Activated CD8-positive, alpha-beta memory T cell treated with anti-CD3 and anti-CD28 coated beads, Interleukin-2, amount 50 U/mL, for 4 hours (primary cell): ENCODE measurements around the gene MESP2.
A peak's percentile ranks its signal among the peaks of the same experiment; 100 is the strongest.

Source experiments
- DNase-seq: peaks from one replicate; pipeline ENCODE4 v3.0.0-alpha.2; 2020

Gene MESP2

GRCh38 chr15:89776274-89777072 is at the start of gene MESP2:
Gene MESP2 (plus strand): TSS chr15:89776332. CDS start chr15:89776358, 26 bp downstream.
- DNase-seq, result peak; percentile 37

GRCh38 chr15:89728254-89728653 is 47.9 kb upstream of the MESP2 start:
- DNase-seq, result no peak

GRCh38 chr15:89731275-89731674 is 44.9 kb upstream of the MESP2 start:
- no peak for DNase-seq

GRCh38 chr15:89732451-89733172 is 43.5 kb upstream of the MESP2 start:
- DNase-seq, result no peak

GRCh38 chr15:89735773-89736172 is 40.4 kb upstream of the MESP2 start:
- DNase-seq, result no peak

GRCh38 chr15:89740137-89740536 is 36.0 kb upstream of the MESP2 start:
- peak; percentile 44 for DNase-seq

GRCh38 chr15:89743011-89743410 is 33.1 kb upstream of the MESP2 start:
- no peak for DNase-seq

- no peak for DNase-seq
Observed at GRCh38 chr15:89743594-89743993, 32.5 kb upstream of the MESP2 start.

GRCh38 chr15:89745131-89745530 is 31.0 kb upstream of the MESP2 start:
- no peak for DNase-seq

- no peak for DNase-seq
Observed at GRCh38 chr15:89745768-89746167, 30.4 kb upstream of the MESP2 start.

GRCh38 chr15:89746386-89746780 is 29.7 kb upstream of the MESP2 start:
- DNase-seq, result no peak

GRCh38 chr15:89747708-89748682 is 28.1 kb upstream of the MESP2 start:
- no peak for DNase-seq

GRCh38 chr15:89749054-89749453 is 27.1 kb upstream of the MESP2 start:
- DNase-seq, result no peak

- DNase-seq, result no peak
Observed at GRCh38 chr15:89749526-89749925, 26.6 kb upstream of the MESP2 start.

- DNase-seq, result no peak
Observed at GRCh38 chr15:89749951-89750559, 26.1 kb upstream of the MESP2 start.

- peak; percentile 85 for DNase-seq
Observed at GRCh38 chr15:89750560-89751542, 25.3 kb upstream of the MESP2 start, which contains the start of gene MESP1. Gene MESP1 (minus strand): TSS chr15:89751249. CDS start chr15:89751231, 18 bp downstream.

GRCh38 chr15:89751748-89752147 is 24.4 kb upstream of the MESP2 start:
- no peak for DNase-seq

- DNase-seq, result no peak
Observed at GRCh38 chr15:89753855-89754254, 22.3 kb upstream of the MESP2 start.

- DNase-seq, result no peak
Observed at GRCh38 chr15:89754361-89755154, 21.6 kb upstream of the MESP2 start.

- DNase-seq, result no peak
Observed at GRCh38 chr15:89755701-89756100, 20.4 kb upstream of the MESP2 start.
